HepG2 (cell line): ENCODE data around the gene FASTK. TPM values are rescaled to one million over a fixed set of nuclear protein-coding genes. Genes with fewer than 3 reads are reported as not detected.
A peak's percentile ranks its signal among the peaks of the same experiment; 100 is the strongest.

Experiments
- ATAD3A ChIP-seq: sonication (generic); formaldehyde crosslinking; IDR thresholded peaks from 2 replicates; pipeline ENCODE4 v1.4.0; 2020; ENCODE audit warnings: missing genetic modification reagents
- CEBPZ ChIP-seq: IDR thresholded peaks from 2 replicates; pipeline ENCODE4 v1.6.1; 2012; ENCODE audit warnings: low read length, improper control_type of control experiment
- FOXK1 ChIP-seq: sonication (generic); formaldehyde crosslinking; IDR thresholded peaks from 2 replicates; pipeline ENCODE4 v1.4.0; 2020; ENCODE audit warnings: low read depth, missing genetic modification reagents, borderline replicate concordance
- FOXO4 ChIP-seq: sonication (generic); formaldehyde crosslinking; conservative IDR thresholded peaks from 2 replicates; pipeline ENCODE4 v1.8.1; 2023; ENCODE audit warnings: missing genetic modification reagents
- ISL2 ChIP-seq: sonication (generic); formaldehyde crosslinking; IDR thresholded peaks from 2 replicates; pipeline ENCODE4 v1.5.0; 2020; ENCODE audit warnings: missing genetic modification reagents
- PRDM10 ChIP-seq: sonication (generic); formaldehyde crosslinking; IDR thresholded peaks from 2 replicates; pipeline ENCODE4 v1.4.0; 2020; ENCODE audit warnings: low read depth, missing genetic modification reagents
- SRSF1 ChIP-seq: fragments of 200-400 bp; formaldehyde crosslinking; optimal IDR thresholded peaks from 2 replicates; pipeline ENCODE3; 2017; ENCODE audit warnings: mild to moderate bottlenecking, low read depth, low read length, moderate library complexity
- ZHX1 ChIP-seq: sonication (generic); formaldehyde crosslinking; IDR thresholded peaks from 2 replicates; pipeline ENCODE4 v1.8.1; 2022; ENCODE audit warnings: low read depth, mild to moderate bottlenecking, missing genetic modification reagents
- polyA plus RNA-seq, 8 experiments: library from polyadenylated mRNA; depleted of rRNA in 3 of 8; stranded (reverse) in 7 of 8; unstranded in 1 of 8; fragments of >200 nt; fragmentation: Illumina TruSeq in 4 of 8; extraction: Trizol in 4 of 8; gene quantifications; 2 replicates each; pipeline versions ENCODE4 v1.2.1 to v1.2.3, GENCODE V29; 2011 to 2016; ENCODE audit warnings: low read depth in 4 of 8, missing spikeins in 1 of 8, mixed read lengths in 1 of 8; ENCODE audit not compliant: insufficient read depth in 1 of 8
- total RNA-seq, 5 experiments: library from RNA; depleted of rRNA; stranded (reverse); fragments of >200 nt; fragmentation: Illumina TruSeq; extraction: Trizol; gene quantifications; 2 replicates each; pipeline ENCODE4 v1.2.3, GENCODE V29; 2016; ENCODE audit warnings: low read depth in 1 of 5

Gene FASTK
- total and polyA plus RNA-seq, 2 of the 13 experiments (the other 11 are each of a cell fraction or from before 2014, with no cell fraction given) = 52.9 to 55.7 TPM

- no peak for TF ChIP-seq CEBPZ
- TF ChIP-seq ZHX1 (CRISPR knock-in tag) = no peak
- no peak for TF ChIP-seq ATAD3A (CRISPR knock-in tag)
- TF ChIP-seq FOXO4 = no peak
- no peak for TF ChIP-seq PRDM10 (CRISPR knock-in tag)
- no peak for TF ChIP-seq ISL2 (CRISPR knock-in tag)
- TF ChIP-seq FOXK1 (CRISPR knock-in tag) = no peak
- peak; percentile 13 for TF ChIP-seq SRSF1
These were observed 19.1 kb downstream of the FASTK start (continued) for GRCh38 chr7:151061213-151062110.
